MV-4-11 (cell line): ENCODE data around the gene ATF5.

Experiments used
- DNase-seq: peaks from one replicate; lab custom pipeline; 2025; lab: John Stamatoyannopoulos, UW

Gene ATF5

DNA sequence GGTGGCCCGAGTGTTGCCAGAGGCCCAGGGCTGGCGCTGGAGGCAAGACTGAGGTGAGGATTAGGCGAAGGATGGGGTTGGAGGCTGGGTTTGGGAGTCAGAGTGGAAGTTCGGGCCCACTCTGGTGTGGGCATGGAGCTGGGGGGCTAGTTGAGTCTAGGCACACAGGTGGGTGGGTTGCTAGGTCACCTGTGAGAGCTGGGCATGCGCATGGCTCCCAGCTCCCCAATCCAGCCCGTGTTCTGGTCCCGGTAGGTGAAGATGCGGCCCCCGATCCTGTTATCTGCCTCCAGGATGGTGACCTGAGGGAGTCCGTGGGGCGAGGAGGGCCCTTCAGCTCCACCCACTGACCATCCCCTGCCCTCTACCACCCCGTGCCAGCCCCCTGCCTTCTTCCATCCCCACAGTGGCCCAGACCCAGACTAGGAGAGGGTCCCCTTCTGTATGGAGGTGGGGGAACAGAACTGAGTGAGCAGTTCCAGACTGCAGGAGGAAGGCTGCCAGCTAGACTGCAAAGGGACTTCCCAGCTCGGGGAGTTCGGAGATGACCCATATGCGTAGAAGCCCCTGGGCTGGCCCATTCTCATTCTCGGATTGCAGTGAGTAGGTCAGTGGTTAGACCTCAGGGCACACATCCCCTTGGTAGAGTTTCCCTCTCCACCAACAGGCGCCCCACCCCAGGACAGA, 34.0 kb upstream of the ATF5 start:
- peak; percentile 40 for DNase-seq

DNA sequence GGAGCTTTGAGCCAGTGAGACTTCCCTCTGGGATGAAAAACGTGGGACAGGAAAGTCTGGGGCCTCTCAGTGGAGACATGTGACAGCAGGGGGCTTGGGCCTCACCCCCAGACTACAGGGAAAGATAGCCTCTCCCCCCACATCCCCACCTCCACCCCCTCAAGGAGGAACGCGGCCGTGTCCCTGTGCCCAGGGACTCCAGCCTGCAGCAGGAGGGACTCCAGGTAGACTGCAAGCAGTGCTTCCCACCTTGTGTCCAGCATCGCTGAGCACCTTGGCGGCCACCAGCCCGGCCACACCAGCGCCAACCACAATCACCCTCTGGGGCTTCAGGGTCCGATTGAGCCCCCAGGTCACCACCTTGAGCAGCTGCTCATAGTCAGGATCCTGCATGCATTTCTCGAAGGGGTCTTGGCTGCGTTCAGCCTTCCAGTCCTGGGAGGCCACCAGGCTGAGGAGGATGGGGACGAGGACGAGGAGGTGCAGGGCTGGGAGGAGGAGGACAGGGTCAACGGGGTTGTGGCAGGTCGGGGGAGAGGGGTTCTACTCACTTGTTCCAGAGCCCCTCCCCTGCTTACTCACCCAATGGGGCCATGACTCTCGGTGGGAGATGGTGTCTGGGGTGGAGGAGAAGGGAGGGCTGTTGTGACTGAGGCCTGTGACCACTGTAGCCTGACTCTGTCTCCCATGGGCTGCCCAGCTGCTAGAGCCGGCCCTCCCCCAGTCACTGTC, 33.3 kb upstream of the ATF5 start:
- DNase-seq, result no peak

DNA sequence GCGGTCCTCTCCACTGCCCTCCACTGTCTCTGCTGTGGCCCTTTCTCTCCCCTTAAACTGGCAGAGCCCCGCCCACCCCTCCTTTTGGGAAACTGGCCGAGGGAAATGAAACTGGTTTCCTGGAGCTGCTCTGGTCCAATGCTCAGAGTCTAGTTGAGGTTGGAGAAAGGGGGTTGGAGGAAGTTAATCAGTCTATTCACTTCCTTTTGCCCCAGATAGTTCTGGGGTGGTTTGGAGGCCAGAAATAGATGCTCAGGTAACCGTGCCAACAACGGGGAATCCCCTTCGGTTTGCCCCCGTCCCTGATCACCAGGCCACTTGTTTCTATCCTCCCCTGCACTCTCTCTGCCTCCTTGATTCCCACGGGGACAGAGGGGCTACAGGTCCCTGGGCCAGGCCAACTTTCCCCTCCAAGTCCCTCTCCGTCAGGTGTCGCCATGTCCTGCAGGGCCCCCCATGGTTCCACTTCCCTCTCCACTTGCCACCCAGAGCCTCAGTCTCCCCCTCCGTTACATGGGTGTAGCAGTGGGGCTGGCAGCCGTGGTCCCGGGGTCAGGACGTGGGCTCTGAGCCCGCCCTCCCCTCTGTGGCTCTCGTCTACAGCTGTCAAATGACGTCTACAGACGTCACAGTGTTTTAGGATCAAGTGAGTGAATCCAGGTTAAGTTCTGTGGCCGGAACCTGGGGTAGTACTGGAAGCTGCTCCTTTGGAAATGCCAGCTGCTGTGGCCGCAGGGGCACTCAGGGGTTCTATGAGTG, 32.0 kb upstream of the ATF5 start, which contains the start of gene IL4I1:
IL4I1 (minus strand) TSS at position 25 of the 759 bp plus-strand sequence. CDS start 727 bp downstream, outside the sequence.
- peak; percentile 94 for DNase-seq

GRCh38 chr19:49904136-49904535, 24.9 kb upstream of the ATF5 start:
- DNase-seq, result peak; percentile 38

- no peak for DNase-seq
Observed at GRCh38 chr19:49906879-49907564, 22.0 kb upstream of the ATF5 start.

DNA sequence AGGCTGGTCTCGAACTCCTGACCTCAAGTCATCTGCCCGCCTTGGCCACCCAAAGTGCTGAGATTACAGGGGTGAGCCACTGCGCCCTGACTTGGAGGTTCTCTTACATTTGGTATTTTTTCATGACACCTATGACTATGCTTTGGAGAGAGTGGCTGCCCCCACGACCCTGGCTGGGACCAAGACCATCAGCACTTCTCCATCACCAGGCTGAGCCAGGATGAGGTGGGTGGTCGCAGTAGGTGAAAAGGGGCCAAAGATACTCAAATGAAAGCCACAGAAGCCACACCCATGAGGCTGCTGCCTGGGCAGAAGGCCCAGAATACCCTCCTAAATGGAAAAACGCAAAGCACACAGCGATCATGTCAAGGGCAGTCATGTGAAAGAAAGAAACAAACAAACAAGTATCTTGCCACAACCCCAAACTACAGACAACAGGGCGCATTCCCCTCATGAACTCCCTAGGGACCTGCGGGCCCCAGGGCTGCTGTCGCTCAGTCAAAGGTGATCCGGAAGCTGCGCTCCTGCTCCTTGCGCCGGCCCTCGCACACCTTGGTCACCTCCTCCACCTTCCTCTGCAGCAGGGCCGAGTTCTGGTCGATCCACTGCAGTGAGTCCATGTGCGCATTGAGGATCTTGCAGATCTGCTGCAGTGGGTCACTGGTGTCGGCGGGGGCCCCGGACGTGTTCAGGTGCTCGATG, 21.1 kb upstream of the ATF5 start:
- DNase-seq, result no peak

GRCh38 chr19:49908480-49909420, 20.3 kb upstream of the ATF5 start:
- DNase-seq, result no peak

GRCh38 chr19:49910179-49910578, 18.8 kb upstream of the ATF5 start:
- no peak for DNase-seq

GRCh38 chr19:49911381-49912145, 17.4 kb upstream of the ATF5 start:
- peak; percentile 83 for DNase-seq

DNA sequence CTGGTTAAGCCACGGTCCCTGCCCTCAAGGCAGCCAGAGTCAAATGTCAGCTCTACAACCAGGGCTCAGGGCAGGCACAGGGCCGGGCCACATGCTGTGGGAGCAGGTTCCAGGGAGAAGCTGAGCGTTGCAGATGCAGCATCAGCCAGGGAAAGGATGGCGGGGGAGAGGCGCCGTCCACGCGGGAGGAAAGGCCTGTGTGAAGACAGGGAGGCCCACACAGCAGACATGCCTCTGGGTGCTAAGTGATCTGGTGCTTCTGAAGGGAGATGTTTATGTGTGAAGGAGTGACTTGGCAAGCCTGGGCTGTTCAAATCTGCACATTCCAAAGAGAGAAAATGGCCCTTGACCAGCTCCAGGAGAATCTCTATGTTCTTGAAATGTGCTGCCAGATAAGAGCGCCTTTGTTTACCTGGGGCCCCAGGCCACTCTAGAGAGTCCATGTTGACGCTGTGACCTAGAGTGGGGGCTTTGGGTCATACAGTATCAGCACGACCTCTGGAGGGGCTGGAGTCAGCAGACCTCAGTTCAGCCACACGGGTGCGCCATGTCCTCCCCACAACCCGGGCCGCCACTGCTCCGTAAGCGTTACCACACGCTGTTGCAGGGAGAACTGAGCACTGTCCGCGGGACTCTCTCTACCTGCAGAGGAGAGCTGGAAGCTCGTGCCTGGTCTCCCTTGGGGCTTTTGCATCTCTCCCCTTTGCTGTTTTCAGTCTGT, 15.9 kb upstream of the ATF5 start:
- peak; percentile 45 for DNase-seq

GRCh38 chr19:49913720-49914119, 15.3 kb upstream of the ATF5 start:
- DNase-seq, result no peak

GRCh38 chr19:49915271-49915670, 13.7 kb upstream of the ATF5 start:
- no peak for DNase-seq

- peak; percentile 84 for DNase-seq
Observed at GRCh38 chr19:49916839-49917733, 11.9 kb upstream of the ATF5 start.

DNA sequence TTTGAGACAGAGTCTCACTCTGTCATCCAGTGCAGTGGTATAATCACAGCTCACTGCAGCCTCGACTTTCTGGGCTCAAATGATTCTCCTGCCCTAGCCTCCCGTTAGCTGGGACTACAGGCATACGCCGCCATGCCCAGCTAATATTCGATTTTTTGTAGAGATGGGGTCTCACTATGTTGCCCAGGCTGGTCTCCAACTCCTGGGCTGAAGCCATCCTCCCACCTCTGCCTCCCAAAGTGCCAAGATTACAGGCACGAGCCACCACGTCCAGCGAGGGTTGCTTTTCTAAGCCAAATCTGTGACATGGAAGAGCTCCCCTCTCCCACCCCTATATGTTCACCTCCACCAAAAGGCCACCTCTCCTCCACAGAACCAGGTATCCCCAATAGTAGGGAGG, 10.9 kb upstream of the ATF5 start:
- DNase-seq, result no peak

DNA sequence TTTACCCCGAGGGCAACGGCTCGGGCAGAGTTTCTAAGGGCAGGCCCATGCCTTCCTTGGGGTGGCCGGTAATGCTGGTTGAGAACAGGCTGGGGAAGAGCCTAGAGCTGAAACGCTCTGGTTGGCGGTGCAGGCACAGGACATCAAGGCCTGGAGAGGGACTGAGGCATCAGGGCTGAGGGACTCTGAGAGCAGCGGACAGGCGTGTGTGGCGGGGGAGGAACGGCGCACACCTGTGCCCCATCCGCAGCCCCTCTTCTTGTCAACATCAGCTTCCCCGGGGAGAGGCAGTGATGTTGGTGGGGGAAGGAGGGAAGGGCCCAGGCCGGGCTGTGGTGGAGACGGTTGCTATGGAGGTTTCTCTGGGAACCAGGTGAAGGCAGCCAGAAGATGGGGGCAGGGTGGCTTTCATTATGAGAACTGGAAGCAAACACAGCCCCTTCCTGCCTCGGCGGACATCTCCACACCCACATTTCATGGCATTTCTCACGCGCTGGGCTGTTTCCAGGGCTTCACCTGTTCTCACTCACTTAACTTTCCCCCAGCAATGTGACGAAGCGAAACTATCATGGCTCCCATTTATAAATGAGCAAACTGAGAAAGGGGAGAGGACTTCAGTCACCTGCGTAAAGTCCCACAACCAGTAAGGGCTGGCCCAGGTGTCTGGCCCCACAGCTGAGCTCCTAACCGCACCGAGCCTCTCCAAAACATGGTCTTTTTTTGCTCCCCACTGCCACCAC, 8.2 kb upstream of the ATF5 start:
- DNase-seq, result no peak

DNA sequence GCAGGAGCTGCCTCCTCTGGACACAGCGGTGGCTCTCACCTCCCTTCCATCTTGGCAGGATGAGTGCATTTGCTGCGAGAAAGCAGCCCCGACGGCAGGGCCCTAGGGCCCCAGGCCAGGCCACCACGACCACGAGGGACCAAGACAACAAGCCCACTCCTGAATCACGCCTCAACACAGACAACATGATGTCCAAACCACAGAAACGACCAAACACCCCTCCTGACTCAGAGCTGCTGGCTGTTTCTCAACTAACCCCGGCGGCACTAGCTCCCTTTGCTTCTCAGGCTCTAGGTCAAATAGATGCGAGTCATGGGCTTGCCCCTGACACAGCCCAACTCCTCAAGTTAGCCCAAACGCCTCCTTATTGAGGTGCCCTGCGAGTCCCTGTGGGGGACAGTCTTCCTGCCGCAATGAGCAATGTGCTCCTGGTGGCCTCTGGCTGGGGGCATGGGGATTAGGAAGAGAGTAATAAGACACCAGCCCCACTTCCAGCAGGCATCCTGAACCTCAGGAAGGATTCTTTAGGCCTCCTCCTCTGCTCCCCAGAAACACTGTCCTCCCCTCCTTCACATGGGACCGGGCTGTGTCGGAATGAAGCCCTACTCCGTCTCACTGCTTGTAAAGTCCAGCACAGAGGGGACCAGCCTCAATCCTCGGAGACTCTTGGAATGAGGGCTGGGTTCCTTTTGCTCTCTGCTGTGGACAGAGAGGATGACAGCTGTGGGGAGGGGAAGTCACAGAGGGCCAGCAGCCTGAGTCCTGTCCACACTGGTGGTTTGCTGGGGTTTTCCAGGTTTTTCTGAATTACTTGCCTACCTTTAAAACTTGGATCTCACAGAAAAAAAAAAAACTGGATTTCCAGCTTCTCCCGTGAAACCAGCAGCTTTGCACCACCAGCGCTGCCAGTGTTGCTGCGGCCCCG, 6.9 kb upstream of the ATF5 start:
- DNase-seq, result peak; percentile 84
